GM19467 (cell line): ENCODE data around the gene DAAM2.

ENCODE experiments used
- ATAC-seq: cut with Tn5 transposase; IDR thresholded peaks from one replicate; pipeline ENCODE4 v1.9.1; 2021; ENCODE audit warnings: mild to moderate bottlenecking, moderate library complexity; ENCODE audit not compliant: unreplicated experiment

Gene DAAM2

DNA sequence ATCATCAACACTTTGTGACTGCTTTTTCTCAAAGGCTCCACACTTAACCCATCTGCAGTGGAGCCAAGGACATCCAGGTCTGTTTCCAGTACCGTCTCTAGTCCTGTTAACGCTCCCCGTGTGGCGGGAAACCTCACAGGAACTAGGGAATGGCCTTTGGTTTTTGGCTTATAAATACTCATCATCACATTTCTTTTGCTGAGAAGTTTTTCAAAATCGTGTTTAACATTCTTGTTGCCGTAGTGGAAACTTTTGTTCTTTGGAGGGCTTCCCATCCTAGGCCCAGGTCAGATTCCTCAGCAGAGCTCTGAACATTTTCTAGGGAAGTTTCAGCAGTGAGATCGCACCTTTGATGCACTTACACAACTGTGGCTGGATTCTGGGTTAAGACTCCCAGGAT lies 24.6 kb downstream of the DAAM2 start:
- ATAC-seq: no peak

DNA sequence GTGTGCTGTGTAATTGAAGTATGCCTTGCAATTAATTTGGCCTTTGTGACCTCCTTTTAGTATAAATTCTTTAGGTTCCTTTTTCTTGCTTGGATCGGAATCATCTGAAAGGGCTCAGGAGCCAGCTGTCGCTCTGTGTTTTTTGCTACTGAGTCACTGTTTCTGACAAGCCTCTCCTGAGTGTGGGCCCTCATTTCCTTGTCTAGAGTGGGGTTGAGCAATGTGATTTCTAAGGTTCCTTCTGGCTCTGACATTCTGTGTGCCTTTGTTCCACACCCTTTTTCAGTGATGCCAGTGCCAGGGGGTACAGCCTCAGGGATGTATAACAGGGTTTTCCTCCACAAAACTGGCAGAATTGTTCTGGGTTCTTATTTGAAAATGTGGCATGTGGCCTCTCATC lies 26.5 kb downstream of the DAAM2 start:
- ATAC-seq: no peak

DNA sequence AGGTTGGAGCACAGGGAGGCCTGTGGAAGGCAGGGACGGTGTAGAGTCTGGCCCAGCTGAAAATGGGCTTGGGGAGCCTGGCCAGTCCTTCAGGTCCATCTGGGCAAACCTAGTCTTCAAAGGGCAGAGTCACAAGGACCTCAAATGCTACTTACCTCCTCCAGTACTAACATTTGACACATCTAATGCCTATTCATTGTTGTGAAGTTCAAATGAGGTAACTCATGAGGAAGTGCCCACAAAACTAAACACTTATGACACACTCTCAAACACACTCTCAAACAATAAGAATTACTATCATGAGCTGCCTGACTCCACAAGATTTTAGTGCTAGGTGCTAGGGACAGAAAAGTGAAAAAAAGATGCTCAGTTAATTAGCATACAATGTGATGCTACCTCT lies 27.1 kb downstream of the DAAM2 start:
- ATAC-seq: no peak

DNA sequence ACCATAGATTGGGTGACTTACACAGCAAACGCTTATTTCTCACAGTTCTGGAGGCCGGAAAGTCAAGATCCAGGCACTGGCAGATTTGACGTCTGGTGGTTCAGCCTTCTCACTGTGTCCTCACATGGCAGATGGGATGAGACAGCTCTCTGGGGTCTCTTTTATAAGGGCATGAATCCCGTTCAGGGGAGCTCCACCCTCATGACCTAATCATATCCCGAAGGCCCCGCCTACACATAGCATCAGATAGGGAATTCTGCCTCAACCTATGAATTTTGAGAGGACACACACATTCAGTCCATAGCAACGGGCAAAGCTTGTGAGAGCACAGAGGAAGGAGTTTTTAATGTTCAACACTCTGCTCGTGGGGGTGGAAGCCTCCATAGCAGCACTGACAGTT lies 27.5 kb downstream of the DAAM2 start:
- ATAC-seq: no peak

DNA sequence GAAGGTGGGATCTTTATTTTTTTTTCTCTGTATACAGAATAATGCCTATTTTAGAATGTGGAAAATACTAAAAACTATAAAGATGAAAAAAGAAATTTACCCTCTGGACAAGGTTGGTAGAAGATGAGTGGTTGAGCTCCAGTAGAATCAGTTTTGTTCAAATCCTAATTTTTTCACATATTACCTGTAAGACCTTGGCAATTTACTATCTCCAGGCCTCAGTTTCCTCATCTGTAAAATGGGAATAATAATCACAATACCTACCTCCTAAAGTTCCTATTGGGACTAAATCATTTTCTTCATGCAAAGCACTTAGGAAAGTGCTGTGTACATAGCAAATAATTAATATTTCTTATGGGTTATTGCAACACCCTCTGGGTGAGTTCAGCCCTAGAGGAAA lies 28.4 kb downstream of the DAAM2 start:
- no peak for ATAC-seq

DNA sequence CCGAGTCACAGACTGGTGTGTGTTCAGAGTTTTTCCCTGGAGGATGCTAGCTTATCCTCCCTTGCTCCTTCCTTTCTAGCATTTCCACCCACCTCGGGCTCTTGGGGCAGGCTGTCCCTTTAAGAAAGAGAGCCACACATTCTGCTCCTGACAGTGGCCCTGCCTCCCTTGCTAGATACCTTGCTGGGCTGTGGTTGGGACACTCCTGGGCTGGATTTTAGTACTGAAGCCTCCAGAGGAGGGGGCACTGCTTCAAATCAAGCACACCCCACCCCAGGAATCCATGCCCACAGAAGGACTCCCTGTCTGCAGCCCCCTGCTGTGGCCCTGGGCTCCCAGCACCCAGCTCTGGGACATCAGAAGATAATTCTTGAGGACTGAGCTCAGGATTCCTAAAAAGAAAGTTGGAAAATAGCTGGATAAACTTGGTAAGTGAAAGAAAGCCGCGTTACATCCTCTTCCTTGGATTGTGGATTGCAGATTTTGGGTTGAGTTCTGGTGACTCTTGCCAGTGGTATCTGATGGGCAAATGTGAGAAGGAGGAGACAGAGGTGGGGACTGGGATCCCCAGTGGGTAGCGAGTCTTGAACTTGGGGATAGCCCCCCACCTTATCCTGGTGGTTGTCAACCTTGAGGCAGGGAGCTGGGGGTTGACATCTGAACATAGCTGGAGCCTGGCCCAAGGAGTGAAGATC lies 29.0 kb downstream of the DAAM2 start:
- ATAC-seq: no peak

DNA sequence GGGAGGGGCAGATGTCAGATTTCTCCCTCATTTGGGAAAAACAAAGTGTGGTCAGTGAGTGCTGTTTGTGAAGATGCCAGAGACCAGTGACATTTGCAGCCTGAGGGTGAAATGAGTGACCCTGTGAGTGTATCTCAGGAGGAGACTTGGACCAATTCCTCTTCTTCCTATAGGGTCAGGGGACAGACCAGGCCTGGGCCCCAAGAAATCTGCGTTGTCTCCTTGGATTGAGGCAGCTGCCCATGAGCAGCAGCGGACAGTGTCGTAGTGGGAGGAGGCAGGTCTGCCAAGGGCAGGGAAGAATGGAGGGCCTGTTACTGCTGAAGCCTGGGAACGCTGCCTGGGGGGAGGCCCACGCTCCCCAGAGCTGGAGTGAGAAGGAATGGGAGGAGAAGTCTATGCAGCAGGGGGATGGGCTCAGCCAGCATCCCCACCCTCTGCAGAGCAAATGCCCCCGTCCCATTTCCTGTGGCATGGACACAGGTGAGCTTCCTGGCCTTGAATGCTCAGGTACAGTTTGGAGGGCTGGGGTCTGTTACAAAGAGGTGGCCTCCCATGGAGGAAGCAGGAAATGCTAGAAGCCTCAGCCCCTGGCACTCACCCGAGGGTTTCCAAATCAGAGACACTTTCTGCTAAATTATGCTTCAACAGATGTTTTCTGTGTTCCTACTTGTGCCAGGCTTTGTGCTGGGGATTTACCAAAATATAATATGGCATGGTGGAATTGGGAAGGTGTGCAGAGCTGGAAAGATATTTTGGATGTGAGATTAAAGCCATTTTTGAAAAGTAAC lies 29.8 kb downstream of the DAAM2 start:
- no peak for ATAC-seq

DNA sequence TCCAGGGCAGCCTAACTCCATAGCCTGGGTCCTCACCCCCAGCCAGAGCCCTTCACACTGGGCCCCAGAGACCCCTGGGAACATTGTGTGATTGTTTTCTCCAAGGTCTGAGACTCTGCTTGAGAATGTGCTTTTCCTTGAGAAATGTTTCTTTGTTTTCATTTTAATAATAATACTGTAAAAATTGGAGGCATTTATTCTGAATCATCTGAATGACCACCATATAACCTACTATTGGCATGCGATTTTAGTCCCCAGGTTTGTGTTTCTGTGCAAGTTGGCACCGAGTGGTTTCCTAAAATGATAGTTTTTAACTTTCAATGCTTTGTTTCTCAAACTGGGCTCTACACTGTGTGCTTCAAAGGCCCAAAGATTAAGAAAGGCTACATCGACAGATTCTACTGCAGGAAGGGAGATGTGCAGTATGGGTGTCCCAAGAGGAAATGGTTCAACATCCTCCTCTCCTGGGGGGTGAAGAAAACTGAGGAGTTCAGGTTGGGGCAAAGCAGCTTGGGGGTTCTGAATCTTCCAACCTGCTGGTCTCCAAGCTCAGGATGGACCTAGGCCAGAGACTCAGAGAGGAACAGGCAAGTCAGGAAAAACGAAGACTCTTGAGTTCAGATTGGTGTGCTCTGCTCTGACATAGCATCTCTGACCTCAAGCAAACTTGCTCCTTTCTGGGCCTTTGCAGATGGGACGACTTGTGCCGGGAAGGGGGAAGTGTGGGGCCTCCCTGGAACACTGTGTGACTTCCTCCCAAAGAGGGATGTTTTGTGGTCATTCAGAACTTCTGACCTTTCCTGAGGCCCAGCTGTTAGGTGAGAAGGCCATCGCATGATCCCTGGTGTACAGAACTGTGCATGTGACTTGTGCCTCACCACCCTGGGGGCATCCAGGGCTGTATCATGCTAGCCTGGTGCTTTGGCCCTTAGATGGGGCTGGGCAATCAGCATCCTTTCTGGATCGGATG lies 31.0 kb downstream of the DAAM2 start:
- no peak for ATAC-seq

DNA sequence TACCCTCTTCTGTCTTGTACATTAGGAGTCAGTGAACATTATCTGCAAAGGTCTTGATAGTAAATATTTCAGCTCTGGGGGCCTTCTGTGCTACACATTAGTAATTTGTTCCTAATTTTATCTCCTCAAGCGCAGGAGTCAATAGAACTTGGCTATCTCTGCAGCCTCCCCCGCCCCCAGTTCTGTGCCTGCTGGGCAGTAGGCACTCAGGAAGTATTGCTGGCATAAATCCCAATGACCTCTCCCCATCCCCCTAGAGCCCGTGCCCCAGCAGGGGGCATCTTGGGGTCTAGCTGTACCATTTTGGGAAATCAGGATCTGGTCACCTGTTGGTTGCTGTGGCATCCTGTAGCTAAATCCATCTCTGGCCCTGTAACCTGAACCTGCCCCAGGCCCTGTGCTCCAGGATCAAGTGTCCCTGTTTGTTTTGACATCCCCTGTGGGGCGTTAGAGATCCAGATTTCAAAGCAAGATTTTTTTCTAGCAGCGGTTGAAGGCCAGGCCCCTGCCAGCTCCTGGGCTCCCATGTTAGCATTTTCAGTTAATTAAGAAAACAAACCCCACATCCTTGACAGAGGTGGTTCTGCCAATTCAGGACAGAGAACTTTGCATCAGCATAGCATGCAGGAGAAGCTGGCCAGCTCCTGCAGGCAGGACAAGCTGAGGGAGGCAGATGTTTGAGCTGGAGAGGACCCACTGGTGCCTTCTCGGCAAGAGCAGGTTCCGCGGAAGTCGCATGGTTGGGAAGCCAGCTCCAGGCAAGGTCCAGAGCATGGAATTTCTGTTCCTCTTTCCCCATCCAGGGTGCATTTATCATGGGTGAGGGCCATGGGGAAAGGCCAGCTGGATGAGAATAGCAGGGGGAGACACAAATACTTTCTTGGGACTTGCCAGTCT lies 32.1 kb downstream of the DAAM2 start:
- ATAC-seq: no peak

DNA sequence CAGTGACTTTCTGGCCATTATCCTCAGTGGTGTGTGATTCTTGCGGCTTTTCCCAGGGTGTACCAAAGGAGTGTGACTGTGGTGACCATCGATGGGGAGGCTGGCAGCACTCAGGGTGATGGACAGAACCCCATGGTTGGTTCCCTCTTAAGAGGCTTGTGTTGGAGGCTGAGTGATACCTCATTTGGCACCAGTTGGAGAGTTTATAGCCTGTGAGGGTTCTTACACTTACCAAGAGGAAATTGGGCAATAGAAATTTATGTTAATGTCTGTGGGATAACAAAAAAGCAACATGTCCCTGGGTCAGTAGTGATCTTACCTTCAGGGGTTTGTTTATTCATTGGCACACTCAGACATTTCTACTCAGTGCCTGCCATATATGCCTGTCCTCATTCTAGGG lies 37.2 kb downstream of the DAAM2 start:
- no peak for ATAC-seq

DNA sequence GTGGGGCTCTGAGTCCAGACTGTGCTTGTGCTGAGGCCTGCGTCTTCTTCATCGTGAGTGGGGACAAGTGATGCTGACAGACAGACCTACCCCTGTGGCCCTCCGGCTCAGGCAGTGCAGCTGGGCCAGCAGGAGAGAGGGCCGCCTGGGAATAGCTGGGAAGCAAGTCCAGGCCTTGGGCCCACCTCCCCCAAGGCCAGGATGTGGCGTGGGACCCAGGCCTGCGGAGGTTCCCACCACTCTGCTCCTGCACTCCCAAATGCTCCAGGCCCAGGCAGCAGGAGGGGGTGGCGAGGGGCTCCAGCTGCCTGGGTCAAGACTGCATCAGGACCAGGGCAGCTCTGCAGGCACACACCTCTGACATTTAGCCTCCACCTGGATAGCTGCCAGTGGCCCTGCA lies 38.3 kb downstream of the DAAM2 start:
- no peak for ATAC-seq

DNA sequence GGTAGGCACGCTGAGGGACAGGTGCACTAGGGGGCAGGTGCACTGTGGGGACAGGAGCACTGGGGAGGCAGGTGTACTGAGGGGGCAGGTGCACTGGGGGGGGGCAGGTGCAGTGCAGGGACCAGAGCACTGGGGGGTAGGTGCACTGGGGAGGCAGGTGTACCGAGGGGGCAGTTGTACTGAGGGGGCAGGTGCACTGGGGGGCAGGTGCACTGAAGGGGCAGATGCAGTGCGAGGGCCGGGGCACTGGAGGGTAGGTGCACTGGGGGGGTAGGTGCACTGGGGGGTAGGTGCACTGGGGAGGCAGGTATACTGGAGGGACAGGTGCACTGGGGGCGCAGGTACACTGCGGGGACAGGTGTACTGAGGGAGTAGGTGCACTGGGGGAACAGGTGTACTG lies 39.5 kb downstream of the DAAM2 start:
- no peak for ATAC-seq

DNA sequence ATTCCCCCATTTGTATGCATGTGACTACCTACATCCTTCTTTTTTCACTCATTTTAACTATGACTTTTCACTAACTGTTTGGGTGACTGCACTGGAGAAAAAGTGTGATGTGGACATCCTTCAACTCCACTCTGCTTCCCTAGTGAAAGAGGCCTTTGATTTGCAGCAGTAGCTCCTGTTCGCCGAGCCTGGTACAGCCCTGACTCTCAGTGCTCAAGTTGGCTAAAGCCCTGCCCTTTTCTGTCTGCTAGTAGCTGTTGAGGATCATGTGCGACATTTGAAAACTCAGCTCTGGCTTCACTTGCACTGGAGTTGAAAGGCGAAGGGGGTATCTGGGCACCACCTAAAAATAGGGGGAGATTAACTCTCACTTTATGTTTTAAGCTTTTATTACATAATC lies 42.1 kb downstream of the DAAM2 start:
- no peak for ATAC-seq

DNA sequence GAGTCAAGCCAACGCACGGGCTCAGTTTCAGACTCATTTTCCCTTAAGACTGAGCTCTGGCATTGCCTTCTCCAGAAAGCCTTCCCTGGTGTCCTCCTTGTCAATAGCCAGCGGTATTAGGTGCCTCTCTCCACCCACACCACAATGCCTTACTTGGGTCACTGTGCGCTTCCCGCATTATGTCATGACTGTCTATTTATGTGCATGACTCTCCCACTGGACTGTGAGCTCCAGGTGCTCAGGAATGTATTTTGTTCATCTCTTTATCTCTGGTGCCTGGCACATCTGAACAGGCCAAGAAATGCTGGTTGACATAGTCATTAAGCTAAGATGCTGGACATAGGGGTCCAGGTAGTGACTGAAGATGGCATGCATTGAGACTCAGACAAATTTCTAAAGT lies 42.7 kb downstream of the DAAM2 start:
- no peak for ATAC-seq

DNA sequence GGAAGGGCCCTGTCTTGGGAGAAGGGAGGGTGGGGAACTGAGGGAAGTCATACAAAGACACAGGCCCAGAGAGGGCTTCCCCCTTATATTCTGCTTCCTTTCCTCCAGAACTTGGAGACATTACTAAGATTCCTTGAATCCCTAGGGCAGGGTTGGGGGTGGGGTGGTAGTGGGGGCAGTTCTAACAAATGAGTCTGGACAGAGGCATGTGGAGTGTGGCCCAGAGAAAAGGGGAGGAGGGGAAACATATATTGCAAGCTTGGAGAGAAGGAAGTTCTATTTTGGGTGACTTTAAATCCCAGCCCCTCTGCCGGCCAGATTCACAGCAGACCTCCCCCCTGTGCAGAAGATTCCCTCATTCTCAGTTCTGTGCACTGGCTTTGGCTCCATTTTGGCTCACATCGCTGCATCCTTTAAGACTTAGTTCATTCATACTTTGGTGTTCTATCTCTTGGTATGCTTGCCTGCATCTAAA lies 43.7 kb downstream of the DAAM2 start:
- no peak for ATAC-seq

DNA sequence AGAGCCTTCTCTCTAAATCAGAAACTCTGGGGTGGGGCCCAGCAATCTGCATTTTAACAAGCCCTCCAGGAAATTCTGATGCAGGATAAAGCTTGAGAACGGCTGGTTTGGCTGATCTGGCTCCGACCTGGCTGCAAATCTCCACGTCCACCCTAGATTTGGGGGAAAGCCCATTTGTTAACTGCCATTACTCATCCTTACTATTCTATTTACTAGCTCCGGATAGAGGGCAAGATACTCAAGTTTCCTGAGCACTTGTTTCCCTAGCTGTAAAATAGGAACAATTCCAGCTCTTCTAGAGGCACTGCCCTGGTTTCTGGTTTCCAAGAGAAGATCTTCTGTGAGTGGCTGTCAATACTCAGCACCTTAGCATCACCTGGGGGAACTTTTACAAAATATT lies 44.4 kb downstream of the DAAM2 start:
- ATAC-seq: no peak

DNA sequence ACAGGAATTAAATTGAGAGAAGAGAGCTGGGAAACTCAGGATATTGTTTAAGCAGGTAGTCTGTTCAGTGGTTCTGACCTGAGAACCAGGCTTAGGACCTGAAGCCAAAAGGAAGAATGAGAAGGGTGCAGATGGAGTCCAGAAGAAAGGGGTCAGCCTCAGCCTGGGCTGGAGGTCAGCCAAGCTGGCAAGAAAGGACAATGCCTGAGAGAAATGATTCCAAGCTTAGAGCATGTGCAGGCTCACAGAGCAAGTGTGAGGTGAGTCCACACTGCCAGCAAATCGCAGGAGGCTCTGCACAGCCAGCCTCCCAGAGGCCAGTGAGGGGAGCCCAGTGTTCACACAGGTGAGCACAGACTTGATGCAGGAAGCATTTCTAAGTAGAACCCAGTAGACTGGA lies 47.3 kb downstream of the DAAM2 start:
- no peak for ATAC-seq

DNA sequence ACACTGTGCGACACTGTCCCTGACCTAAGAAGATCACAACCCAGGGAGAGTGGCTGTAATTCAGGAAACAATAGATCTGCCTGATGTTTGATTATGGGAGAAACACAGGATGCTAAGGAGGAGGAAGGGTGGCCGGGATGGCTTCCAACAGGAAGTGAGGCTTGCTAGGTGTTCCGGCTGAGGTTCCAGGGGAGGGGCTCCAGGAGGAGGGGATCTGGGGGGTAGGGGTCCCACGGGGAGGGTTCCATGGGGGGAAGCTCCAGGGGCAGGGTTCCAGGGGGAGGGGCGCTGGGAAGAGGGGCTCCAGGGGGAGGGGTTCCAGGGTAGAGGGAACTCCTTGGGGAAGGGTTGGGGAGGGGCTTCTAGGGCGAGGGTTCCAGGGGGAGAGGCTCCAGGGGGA lies 48.6 kb downstream of the DAAM2 start:
- ATAC-seq: no peak

DNA sequence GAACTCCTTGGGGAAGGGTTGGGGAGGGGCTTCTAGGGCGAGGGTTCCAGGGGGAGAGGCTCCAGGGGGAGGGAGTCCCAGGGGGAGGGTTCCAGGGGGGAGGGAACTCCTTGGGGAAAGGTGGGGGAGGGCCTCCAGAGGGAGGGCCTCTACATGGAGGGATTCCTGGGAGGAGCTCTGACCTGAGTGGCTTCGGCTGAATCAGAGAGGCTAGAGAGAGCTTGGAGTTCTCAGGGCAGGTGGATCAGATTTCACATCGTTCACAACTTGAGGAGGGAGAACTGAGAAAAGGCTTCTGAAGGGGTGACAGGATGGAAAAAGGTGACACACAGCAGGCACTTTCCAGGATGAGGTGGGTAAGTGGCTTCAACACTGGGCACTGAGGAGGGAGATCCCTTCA lies 49.1 kb downstream of the DAAM2 start:
- ATAC-seq: no peak

DNA sequence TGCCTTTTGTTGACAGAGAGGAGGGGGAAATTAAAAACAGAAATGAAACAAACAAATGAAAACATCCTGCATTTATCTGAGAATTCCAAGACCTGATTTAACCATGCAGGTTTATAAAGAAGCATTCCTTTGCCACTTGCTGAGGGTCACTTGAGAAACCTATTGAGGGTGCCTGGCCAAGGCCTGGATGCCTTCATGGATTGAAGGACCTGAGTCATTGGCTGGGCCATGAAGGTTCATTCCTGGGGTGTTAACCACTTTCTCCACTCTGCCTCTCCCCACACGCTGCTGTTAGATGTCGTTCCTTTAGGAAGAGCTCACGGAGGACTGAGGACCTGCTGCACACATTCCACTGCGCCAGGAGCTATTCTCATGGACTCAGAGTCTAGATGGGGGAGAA lies 49.7 kb downstream of the DAAM2 start:
- ATAC-seq: no peak
